Stimulated activated CD8-positive, alpha-beta memory T cell treated with anti-CD3 and anti-CD28 coated beads, Interleukin-4, amount 100 ng/mL, for 48 hours (primary cell): Measurements from ENCODE around the gene FAM222A.

ENCODE experiments used
- DNase-seq: peaks from one replicate; pipeline ENCODE4 v3.0.0-alpha.2; 2020

FAM222A gene

GRCh38 chr12:109804820-109805761 is 91.5 kb downstream of the FAM222A start:
- DNase-seq, result peak; percentile 81

- DNase-seq, result no peak
These were observed 94.5 kb downstream of the FAM222A start for GRCh38 chr12:109807954-109808643.

DNA sequence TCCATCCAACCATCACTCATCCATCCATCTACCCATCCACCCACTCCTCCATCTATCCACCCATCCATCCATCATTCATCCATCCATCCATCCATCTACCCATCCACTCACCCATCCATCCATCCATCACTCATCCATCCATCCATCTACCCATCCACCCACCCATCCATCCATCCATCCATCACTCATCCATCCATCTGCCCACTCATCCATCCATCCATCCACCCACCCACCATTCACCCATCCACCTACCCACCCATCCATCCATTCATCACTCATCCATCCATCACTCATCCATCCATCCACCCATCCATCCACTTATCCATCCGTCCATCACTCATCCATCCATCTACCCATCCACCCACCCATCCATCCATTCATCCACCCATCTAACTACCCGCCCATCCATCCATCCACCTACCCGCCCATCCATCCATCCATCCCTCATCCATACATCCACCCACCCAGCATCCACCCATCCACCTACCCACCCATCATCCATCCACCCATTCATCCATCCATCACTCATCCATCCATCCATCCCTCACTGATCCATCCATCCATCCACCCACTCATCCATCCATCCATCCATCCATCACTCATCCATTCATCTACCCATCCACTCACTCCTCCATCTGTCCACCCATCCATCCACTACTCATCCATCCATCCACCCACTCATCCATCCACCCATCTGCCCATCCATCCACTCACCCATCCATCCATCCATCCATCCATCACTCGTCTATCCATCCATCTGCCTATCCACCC is 95.4 kb downstream of the FAM222A start:
- DNase-seq, result no peak

DNA sequence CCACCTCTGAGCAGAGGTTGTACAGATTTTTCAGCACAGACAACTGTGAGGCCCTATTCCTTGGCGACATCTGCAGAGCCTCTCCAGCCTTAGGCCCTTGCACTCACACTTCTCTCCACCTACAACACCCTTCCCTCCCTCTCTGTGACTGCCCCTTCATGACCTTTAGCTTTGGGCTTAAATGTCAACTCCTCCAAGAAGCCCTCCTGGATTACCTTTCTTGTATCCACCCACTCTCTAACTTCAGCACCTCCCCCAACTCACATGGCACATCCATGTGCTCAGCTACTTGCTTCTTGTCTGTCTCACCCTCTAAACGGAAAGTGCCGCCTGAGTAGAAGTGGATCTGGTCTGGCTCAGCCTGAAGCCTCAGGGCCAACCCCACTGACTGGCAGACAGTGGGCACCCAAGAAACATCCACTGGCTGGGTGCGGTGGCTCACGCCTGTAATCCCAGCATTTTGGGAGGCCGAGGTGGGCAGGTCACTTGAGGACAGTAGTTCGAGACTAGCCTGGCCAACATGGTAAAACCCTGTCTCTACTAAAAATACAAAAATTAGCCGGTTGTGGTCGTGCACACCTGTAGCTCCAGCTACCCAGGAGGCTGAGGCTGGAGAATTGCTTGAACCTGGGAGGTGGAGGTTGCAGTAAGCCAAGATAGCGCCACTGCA is 97.5 kb downstream of the FAM222A start:
- DNase-seq, result no peak

GRCh38 chr12:109811624-109811995 is 98.0 kb downstream of the FAM222A start:
- DNase-seq, result no peak

DNA sequence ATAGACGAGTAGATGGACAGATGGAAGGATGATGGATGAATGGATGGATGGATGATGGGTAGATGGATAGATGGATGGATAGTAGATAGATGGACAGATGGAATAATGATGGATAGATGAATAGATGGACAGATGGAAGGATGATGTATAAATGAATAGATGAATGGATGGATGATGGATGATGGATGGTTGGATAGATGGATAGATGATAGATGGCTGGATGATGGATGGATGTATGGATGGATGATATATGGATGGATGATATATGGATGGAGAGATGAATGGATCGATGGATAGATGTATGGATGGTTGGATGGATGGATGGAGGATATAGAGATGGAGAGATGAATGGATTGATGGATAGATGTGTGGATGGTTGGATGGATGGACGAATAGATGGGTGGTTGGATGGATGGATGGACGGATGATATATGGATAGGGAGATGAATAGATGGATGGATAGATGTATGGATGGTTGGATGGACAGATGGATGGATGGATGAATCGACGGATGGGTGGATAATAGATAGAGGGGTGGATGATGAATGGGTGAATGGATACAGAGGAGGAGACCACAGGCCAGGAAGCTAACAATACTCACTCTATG is 100.3 kb downstream of the FAM222A start:
- DNase-seq, result no peak

- no peak for DNase-seq
These were observed 101.0 kb downstream of the FAM222A start for GRCh38 chr12:109814600-109815150.

DNA sequence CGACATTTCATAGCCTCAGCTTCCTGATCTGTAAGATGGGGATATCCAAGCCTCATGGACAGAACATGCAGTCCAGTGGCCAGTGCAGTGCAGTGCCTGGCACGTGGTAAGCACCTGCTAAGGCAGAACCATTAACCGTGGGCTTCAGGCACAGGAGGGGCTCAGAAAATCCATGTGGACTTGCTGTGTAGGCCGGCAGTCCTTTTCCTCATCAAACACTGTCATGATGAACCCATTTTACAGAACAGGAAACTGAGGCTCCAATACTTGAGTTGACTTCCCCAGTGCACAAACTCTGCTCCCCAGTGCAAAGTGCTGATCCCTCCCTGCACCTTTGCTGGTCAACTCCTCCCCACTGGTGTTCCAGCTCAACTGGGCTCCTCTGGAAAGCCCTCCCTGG is 101.6 kb downstream of the FAM222A start:
- DNase-seq, result no peak

DNA sequence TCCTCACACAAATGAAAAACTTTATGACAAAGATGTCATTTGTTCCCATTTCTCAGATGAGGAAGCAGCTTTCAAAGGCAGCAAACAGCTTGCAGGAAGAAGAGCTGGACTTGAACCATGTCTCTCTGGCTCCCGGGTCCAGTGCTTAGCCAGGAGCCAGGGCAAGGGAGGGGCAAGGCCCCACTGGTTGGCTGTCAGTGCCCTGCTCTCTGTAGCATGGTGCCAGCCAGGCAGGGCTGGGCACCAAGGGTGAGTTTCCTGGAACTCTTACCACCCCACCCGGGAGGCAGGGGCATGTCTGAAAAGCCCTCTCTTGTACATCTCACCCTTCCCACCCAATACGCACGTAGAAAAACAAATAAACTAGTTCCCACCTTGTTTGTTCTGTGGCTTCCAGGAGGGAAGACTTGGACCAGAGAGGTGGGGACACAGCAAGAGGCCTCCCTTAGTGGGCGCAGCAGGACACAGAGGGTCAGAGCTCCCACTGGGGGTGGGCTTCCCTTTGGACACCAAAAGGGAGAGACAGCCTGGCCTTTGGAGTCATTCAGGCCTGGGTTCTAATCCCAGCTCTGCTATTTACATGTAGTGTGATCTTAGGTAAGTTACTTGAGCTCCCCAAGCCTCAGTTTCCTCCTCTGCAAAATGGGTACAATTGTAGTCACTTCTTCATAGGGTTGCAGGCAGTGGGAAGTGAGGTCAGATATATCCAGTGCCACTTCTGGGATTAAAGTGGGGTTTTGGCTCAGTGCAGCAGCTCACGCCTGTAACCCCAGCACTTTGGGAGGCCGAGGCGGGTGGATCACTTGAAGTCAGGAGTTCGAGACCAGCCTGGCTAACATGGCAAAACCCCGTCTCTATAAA is 102.4 kb downstream of the FAM222A start:
- DNase-seq, result no peak

GRCh38 chr12:109816870-109817269 is 103.2 kb downstream of the FAM222A start:
- DNase-seq, result no peak

GRCh38 chr12:109817627-109818231 is 104.1 kb downstream of the FAM222A start:
- DNase-seq, result no peak

GRCh38 chr12:109818253-109818652 is 104.6 kb downstream of the FAM222A start:
- no peak for DNase-seq

DNA sequence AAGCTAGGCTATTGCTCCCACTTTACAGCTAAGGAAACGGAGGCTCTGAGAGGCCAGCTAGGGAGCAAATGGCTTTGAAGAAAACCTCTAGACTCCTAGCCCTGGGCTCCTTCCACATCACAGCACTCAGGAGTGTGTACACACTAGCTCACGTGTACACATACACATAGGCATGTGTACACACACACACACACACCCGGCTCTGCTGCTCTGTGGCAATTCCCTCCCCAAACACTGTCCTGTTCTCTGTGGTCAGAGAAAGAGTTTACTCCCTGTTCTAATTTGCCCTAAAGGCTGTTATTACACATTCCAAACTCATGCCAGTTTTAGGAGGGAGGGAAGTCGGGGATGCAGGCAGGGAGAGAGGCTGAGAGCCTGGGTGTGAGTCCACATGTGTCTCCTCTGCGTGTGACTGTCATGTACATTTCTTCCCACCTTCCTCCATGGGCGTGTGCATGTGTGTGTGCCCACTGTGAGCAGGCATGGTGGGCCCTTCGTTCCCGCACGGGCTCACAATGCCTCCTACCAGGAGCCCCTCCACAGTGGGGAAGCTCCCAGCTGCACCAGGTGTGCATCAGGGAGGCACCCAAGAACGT is 105.4 kb downstream of the FAM222A start:
- DNase-seq, result no peak
